WI38 (cell line): ENCODE measurements around the gene RNASE9.
"Not testable (repeated sequence)": the region's sequence is repeated elsewhere in the genome, so short reads cannot be mapped to it uniquely, and the experiment has no call there.

ENCODE experiments used
- H3K4me3 ChIP-seq: 2 replicates; pipeline ENCODE4 v1.5.1; 2011; ENCODE audit warnings: low read depth, mild to moderate bottlenecking, control low read depth, low read length
- TF ChIP-seq, protein P1 (sequence below): IDR thresholded peaks from 2 replicates; pipeline ENCODE4 v1.5.1; 2012; ENCODE audit warnings: low read depth, mild to moderate bottlenecking, control low read depth, low read length

RNASE9 gene

DNA sequence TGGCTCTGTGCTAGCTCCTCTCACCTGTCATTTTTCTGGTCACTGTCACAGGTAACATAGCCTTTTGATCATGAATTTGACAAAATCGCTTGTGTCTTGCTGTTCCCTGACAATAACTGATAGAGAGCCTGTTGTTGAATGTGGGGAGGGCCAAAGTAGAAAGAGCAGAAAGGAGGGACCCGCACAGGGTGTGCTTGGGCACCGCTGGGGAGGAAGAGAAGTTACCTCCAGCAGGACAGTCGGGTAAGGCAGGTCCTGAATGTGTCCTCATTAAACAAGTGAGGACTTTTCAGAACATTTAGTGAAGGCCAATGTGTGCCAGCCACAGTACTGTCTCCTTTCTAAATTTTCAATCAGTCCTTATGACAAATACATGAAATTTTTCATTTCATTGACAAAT lies 30.4 kb upstream of the RNASE9 start, which contains the start of gene RNASE12:
TSS of gene RNASE12 (minus strand) at position 142 of the 400 bp plus-strand sequence. CDS start 653 bp downstream, outside the sequence.
- H3K4me3 ChIP-seq, result peak within 1 kb of the TSS; percentile 39
- TF ChIP-seq, protein P1, sequence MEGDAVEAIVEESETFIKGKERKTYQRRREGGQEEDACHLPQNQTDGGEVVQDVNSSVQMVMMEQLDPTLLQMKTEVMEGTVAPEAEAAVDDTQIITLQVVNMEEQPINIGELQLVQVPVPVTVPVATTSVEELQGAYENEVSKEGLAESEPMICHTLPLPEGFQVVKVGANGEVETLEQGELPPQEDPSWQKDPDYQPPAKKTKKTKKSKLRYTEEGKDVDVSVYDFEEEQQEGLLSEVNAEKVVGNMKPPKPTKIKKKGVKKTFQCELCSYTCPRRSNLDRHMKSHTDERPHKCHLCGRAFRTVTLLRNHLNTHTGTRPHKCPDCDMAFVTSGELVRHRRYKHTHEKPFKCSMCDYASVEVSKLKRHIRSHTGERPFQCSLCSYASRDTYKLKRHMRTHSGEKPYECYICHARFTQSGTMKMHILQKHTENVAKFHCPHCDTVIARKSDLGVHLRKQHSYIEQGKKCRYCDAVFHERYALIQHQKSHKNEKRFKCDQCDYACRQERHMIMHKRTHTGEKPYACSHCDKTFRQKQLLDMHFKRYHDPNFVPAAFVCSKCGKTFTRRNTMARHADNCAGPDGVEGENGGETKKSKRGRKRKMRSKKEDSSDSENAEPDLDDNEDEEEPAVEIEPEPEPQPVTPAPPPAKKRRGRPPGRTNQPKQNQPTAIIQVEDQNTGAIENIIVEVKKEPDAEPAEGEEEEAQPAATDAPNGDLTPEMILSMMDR, result no peak

GRCh38 chr14:20587489-20588154 lies 26.8 kb upstream of the RNASE9 start, which contains the start of gene RNASE11:
RNASE11 (minus strand) TSS chr14:20588001.
- TF ChIP-seq, protein P1, result no peak

DNA sequence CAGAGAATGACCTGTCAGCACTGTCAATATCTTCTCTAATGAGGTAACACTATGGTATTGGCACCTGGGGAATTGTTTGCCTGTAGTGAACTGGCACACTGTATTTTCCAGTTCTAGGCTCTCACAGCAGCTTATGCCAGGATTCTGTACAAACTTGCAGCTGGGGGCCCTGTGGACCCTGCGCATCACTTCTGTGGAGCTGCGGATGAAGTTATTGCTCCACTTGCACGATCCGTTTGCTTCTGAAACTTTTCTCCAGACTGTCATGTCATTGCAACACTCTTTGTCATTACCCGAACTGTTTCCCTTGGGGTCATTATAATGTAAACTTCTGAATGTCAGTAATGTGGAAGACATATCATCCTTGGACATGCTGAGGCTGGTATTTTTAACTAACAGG lies 23.1 kb upstream of the RNASE9 start:
- TF ChIP-seq, protein P1, result no peak
- no peak overlapping the region for H3K4me3 ChIP-seq

More at GRCh38 chr14:20587489-20588154, 26.8 kb upstream of the RNASE9 start, which contains the start of gene RNASE11:
- no peak within 1 kb of the TSS for H3K4me3 ChIP-seq

- H3K4me3 ChIP-seq, result no peak overlapping the region
- TF ChIP-seq, protein P1, result no peak
These were observed 22.3 kb upstream of the RNASE9 start for GRCh38 chr14:20583142-20583541.

DNA sequence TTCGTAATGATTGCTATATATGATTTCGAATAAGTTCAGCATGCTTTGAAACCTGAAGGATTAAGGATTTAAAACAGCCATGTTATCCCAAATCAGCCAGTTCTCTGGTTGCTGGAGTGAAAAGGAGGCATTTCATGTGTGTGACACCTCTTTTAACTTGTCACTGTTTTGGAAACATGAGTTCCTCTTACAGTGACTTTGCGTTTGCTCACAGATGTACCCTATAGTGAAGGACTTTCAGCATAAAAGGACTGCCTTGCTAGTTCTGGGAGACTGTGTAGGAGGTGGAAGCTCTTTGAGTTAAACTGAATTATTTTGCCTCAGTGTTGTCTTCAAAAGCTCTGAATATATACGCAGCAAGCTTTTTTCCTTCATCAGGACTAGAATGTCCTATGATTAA lies 19.4 kb upstream of the RNASE9 start:
- no peak overlapping the region for H3K4me3 ChIP-seq
- TF ChIP-seq, protein P1, result no peak

- no peak overlapping the region for H3K4me3 ChIP-seq
- TF ChIP-seq, protein P1, result no peak
These were observed 18.1 kb upstream of the RNASE9 start for GRCh38 chr14:20578784-20579502.

DNA sequence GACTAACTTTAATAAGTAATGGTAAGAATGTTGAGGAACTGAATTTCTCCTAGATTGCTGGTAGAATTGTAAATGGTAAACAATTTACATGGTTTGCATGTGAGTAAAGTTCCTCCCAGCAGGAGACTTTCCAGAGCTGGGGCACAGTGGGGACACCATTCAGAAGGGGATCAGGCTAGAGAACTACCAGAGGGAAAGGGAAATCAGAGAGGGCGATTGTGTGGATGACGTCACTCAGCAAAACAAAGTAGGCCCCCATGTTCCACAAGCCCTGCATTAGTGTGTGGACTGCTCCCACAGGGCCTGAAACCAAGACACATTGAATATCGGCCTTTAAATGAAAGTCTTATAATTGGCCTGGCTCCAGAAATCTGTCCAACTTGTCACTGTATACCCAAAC lies 17.5 kb upstream of the RNASE9 start:
- H3K4me3 ChIP-seq, result no peak overlapping the region
- TF ChIP-seq, protein P1, result no peak

DNA sequence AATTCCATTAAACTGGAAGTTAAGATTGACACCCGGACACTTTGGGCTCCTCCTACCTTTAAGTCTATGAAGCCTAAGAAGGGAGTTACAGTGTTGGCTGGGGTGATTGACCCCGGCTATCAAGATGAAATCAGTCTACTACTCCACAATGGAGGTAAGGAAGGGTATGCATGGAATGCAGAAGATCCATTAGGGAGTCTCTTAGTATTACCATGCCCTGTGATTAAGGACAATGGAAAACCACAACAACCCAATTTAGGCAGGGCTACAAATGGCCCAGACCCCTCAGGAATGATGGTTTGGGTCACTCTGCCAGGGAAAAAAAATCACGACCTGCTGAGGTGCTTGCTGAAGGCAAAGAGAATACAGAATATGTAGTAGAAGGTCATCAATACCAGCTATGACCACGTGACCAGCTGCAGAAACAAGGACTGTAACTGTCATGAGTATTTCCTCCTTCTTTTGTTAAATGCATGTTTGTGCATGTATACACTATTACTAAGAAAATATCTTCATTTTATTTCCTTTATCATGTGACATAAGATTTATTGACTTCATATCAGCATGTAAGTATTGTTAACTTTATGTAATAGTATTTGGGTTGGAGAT lies 11.6 kb upstream of the RNASE9 start:
- not testable (repeated sequence) for H3K4me3 ChIP-seq

- not testable (repeated sequence) for H3K4me3 ChIP-seq
These were observed 9.9 kb upstream of the RNASE9 start for GRCh38 chr14:20570720-20571119.

- H3K4me3 ChIP-seq, result not testable (repeated sequence)
These were observed 9.0 kb upstream of the RNASE9 start for GRCh38 chr14:20569865-20570264.
